Stimulated activated CD8-positive, alpha-beta memory T cell treated with anti-CD3 and anti-CD28 coated beads, Interleukin-7, amount 100 ng/mL, for 4 hours (primary cell): ENCODE results near the gene C1orf21.

ENCODE experiments used
- DNase-seq, 2 donors: peaks; one replicate each; pipeline ENCODE4 v3.0.0-alpha.2; 2020; ENCODE audit warnings: low read depth in 2 of 2

The C1orf21 gene

GRCh38 chr1:184555665-184556641 is 169.1 kb downstream of the C1orf21 start:
- DNase-seq, result no peak

GRCh38 chr1:184556665-184557064 is 169.8 kb downstream of the C1orf21 start:
- DNase-seq, result no peak

GRCh38 chr1:184557423-184558347 is 170.9 kb downstream of the C1orf21 start:
- DNase-seq, result no peak

- DNase-seq, result no peak
Measured at GRCh38 chr1:184558691-184559090, 171.9 kb downstream of the C1orf21 start.

- no peak for DNase-seq
Measured at GRCh38 chr1:184559117-184559713, 172.4 kb downstream of the C1orf21 start.

GRCh38 chr1:184562806-184563205 is 176.0 kb downstream of the C1orf21 start:
- DNase-seq, result no peak

GRCh38 chr1:184563308-184563707 is 176.5 kb downstream of the C1orf21 start:
- DNase-seq, result no peak

- DNase-seq, result no peak
Measured at GRCh38 chr1:184567009-184567408, 180.2 kb downstream of the C1orf21 start.

- DNase-seq, result no peak
Measured at GRCh38 chr1:184567637-184568036, 180.8 kb downstream of the C1orf21 start.

GRCh38 chr1:184568148-184568547 is 181.3 kb downstream of the C1orf21 start:
- DNase-seq, result no peak

GRCh38 chr1:184569106-184569505 is 182.3 kb downstream of the C1orf21 start:
- no peak for DNase-seq

- DNase-seq, result no peak
Measured at GRCh38 chr1:184574588-184574987, 187.8 kb downstream of the C1orf21 start.

- DNase-seq, result no peak
Measured at GRCh38 chr1:184576822-184577221, 190.0 kb downstream of the C1orf21 start.

- no peak for DNase-seq
Measured at GRCh38 chr1:184577319-184577718, 190.5 kb downstream of the C1orf21 start.

- DNase-seq, result no peak
Measured at GRCh38 chr1:184582411-184582810, 195.6 kb downstream of the C1orf21 start.

GRCh38 chr1:184583849-184584248 is 197.0 kb downstream of the C1orf21 start:
- DNase-seq, result no peak

GRCh38 chr1:184588701-184589100 is 201.9 kb downstream of the C1orf21 start:
- DNase-seq, result no peak

- DNase-seq, result no peak
Measured at GRCh38 chr1:184590163-184590750, 203.4 kb downstream of the C1orf21 start.

- no peak for DNase-seq
Measured at GRCh38 chr1:184593597-184593996, 206.8 kb downstream of the C1orf21 start.

- no peak for DNase-seq
Measured at GRCh38 chr1:184595596-184595995, 208.8 kb downstream of the C1orf21 start.

GRCh38 chr1:184596950-184597645 is 210.3 kb downstream of the C1orf21 start:
- DNase-seq, result no peak
